GM21367 (cell line): ENCODE measurements around the gene NFATC4.
"Not testable (repeated sequence)": the region's sequence is repeated elsewhere in the genome, so short reads cannot be mapped to it uniquely, and the experiment has no call there.

ENCODE experiments used
- ATAC-seq: cut with Tn5 transposase; IDR thresholded peaks from one replicate; pipeline ENCODE4 v1.9.1; 2021; ENCODE audit not compliant: unreplicated experiment

NFATC4 gene

DNA sequence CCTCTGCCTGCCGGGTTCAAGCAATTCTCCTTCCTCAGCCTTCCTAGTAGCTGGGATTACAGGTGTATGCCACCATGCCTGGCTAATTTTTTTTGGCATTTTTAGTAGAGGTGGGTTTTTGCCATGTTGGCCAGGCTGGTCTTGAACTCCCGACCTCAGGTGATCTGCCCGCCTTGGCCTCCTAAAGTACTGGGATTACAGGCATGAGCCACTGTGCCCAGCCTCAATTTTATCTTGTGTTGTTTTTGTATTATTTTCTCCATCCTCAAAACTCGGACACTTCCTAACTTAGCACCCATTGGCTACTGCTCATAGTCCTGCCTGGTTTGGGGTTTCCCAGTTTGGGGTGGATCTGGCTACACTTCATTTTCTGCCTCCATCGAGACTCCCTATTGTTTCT lies 19.6 kb downstream of the NFATC4 start:
- not testable (repeated sequence) for ATAC-seq

DNA sequence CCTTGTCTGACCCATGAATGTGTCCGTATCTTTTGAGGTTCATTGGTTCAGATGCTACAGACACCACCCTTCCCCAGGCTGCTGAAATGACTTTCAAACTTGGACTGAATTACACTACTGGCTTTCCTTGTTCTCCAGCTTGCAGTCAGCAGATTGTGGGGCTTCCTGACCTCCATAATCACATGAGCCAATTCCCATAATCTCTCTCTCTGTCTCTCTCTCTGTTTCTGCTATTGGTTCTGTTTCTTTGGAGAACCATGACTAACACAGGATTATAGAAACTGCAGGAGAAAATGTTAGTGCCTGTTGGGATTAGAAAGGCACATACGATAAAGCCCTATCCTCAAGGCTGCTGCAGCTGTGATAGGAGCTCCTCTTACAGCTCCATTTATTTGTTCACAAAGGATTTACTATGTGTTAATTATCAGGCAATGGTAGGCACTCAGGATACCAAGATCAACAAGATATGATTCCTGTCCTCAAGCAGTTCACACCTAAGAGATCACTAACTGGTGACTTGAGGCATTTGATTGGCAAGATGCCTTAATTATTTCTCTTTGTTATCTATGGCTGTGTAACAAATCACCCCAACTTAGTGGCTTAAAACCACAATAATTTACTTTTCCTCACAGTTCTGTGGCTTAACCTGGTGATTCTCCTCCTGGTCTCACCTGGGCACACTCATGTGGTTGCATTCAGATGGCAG lies 20.6 kb downstream of the NFATC4 start:
- ATAC-seq = no peak

DNA sequence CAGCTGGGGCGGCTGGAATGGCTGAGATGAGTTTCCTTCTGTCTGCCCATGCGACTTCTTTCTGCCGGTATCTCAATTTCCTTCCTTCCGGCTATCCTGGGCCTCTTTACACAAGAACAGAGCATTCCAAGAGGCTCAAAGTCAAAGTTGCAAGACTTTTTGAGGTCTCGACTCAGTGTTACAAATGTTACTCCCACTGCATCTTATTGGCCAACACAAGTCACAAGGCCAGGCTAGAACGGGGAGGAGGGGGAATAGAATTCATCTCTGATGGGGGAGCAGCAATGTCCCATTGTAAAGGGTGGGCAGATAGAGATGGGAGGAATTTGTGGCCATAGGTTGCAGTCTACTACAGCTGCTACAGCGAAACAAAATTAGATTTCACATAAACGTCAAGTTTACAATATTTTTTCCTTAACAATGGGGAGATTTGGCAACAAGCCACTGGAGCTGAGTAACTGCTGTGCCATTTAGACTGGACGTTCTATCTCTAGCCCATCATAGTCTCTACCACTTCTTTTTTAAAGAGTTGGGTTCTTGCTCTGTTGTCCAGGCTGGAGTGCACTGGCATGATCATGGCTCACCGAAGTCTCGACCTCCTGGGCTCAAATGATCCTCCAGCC lies 21.4 kb downstream of the NFATC4 start:
- ATAC-seq = no peak

DNA sequence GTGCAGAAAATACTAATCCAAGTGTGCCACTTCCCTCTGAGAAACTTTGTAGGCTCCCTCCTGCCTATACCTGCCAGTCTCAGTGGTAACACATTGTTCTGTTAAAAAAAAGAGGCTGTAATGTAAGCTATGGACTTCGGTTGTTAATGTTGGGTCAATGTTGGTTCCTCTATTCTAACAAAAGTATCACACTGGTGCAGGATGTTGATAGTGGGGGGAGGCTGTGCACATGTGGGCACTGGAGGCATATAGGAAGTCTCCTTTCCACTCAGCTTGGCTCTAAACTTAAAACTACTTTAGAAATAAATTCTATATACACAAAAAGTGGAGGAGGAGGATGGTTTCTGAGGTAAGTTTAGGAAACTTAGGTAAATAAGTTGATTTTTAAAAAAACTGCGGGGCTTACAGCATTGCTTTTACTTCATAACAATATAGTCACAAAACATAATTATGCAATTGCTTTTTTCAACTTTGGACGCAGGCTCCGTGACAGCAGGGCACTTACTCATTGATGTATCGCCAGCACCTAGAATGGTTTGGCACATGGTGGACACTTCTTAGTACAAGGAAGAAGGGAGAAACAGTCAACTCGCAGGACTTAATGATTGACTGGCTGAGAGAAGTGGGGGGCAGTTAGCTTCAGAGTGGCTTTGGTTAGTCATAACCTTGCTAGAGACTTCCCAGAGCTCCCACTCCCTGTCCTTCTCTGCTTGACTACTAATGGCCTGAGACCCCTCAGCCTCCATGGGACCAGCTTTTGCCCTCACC lies 22.9 kb downstream of the NFATC4 start:
- no peak for ATAC-seq

DNA sequence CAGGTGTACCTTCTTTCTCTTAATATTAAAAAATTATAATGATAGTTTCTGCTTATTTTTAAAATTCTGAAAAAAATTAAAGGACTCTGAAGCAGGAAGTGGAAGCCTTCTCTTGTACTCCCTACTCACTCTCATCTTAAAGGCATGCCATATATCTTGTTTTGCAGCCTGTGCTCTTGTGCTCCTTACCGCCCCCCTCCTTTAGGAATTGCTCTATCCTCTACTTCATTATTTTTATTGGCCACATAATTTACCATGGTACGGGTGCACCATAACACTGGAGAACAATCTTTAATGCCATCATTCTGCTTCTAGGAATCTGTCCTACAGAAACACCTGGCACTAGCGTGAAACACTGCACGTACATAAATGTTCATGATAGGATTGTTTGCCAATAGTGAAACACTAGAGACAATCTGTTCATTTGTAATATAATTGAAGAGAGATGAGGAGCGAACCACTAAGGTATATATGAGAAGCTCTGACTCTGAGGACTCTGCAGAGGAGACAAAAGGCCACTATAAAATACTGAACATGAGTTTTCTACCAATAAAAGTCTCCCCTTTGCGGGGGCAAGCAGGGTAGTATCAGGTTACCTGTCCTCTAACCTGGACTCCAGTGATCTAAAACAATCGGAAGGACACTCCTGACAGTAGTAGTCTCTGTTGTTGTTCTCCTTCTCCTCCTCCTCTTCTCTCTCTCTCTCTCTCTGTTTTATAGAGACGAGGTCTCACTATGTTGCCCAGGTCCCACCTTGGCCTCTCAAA lies 24.5 kb downstream of the NFATC4 start:
- no peak for ATAC-seq

DNA sequence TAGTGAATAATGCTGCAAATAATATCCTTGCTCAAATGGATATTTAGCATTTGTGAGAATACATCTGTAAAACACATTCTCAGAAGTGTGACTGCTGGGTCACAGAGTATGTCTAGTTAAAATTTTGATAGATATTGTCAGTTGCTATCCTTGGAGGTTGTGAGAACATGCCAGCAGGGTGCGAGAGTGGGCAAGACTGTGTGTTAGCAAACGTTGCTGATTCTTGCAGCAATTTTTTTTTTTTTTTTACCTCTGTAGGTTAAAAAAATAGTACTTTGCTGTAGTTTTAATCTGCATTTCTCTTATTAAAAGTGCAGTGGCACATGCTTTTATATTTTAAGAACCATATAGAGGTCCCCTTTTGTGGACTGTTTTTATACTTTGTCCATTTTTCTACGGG lies 26.3 kb downstream of the NFATC4 start:
- ATAC-seq = no peak

DNA sequence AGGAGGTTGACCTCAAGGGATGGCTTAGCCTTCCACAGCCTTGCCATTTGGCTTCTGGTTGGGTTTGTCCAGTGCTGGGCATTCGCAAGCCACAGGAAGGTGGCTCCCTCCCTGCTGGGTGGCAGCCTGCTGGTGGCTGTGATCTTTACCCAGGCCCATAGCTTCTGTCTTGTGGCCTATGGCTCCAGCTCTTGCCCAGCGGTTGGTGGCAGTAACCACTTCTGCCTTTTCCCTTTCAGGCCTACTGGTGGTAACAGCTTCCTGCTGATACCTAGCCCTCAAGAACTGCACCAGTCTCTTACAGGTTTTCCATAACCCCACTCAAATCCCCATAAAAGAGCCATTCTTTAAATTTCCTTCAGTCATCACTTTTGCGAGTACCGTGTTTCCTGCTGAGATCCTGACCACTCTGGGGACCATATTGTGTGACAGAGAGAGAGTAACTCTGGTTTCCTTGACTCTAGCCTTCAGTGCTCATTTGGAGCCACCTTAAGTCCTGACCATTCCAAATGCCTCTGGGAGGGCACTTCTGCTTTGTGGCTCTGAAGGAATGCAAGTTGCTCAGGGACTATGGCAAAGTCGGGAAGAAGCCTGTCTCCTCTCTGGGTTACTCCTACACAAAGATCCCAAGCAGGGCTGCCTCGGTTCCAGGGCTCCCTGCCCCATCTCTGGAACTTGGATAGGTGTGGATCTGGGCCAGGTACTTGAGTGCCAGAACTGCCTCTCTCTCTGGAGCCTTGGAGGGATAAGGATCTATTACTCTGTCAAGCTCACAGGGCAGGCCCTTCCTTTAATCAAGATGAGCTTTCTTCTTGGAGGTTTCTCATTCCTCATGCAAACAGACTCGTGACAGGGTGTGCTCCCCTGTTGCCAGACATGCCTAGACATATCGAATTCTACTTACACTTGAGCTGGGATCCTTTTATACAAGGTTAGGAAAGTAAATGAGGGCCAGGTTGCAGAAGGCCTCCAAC lies 27.9 kb downstream of the NFATC4 start:
- no peak for ATAC-seq

DNA sequence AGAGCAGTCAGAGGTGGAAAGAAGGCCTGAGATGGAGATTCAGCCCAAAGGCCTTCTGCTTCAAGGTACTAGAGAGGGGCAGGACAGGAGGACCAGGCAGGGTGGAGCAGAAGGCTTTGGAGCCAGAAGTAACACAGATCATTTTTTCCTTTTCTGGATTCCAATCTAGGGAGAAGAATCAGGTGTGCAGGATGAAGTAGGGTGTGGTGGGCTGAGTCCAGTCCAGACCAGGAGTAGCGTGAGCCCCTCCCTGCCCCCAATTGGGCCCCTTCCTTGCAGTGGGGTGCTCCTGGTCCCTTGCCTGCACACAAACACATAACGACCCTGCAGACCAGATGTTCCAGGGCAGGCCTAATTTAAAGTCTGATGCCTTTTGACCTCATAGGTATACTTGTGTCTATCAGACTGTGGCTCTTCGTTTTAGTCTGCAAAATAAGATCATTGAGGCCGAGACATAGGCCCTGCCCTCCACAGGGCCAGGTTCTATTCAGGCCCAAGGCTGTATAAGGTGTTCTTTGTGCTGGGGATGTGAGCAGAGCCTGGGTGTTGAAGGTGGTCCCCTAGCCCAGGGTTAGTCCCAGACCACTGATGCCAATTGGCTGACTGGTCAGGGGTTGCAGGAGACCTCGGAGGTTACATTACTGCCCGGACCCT lies 29.8 kb downstream of the NFATC4 start:
- no peak for ATAC-seq

DNA sequence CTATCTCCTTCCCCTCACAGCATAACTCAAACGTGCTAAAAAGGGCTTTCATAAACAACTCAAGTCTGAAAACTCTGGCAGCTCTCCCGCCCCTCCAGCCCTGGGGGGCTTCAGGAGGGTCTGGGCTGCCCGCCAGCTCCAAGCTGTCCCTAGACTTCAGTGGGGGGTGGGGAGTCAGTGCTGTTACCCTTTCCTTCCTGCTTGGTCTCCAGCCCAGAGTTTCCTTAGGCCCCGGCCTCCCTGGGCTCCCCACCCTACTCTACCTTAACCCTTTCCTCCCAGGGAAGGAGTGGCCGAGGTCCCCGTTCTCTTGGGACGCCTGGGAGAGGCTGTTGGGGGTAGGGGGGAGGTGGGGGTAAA lies 30.3 kb downstream of the NFATC4 start:
- ATAC-seq = no peak

DNA sequence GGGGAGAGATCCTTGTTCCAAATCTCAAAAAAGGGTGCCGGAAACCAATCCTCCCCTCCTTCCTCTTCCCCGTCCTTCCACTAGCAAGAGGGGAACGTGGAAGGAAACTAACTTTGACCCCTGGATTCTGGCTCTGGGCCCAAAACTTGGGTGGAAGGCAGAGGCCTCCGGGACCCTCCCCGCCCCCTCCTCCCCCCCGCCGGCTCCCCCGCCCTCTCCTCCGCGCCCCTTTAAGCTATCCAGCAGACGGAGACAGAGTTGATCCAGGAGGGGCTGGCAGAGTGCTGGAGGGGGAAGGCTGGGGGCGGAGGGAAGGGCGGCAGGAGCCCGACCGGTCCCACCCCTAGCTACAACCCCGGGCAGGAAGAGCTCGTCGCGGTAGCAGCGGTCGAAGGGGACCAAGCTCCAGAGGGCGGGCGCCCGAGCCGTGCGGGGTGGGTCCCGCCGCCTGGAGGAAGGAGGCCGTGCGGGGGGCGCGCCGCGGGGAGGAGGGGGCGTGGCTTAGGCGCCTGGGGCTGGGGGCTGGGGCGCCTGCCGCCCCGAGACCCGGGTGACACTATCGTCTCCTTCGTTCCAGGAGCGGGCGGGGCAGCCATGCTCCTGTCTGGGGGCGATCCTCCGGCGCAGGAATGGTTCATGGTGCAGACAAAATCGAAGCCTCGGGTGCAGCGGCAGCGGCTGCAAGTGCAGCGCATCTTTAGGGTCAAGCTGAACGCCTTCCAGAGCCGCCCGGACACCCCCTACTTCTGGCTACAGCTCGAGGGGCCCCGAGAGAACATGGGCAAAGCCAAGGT lies 30.9 kb downstream of the NFATC4 start, which contains the start of gene NYNRIN:
NYNRIN (plus strand) TSS at position 351 of the 794 bp plus-strand sequence; CDS start at position 595, 244 bp downstream.
- ATAC-seq = no peak

DNA sequence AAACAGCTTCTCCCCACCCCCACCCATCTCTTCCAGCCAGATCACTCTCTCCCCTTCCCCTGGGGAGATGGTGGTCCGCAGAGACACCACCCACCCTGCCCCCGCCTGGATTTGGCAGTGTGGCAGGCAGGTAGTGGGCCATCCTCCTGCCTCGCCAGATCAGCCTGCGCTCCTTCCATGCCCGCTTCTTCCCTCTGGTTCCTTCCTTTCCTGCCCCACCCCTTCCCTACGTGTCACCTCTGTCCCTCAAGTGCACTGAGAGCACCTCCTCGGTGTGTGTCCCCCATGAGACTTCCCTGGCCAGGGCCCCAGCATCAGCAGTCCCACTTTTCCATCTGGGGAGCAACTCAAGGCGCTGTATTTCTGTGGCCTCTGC lies 31.5 kb downstream of the NFATC4 start:
- ATAC-seq = no peak

DNA sequence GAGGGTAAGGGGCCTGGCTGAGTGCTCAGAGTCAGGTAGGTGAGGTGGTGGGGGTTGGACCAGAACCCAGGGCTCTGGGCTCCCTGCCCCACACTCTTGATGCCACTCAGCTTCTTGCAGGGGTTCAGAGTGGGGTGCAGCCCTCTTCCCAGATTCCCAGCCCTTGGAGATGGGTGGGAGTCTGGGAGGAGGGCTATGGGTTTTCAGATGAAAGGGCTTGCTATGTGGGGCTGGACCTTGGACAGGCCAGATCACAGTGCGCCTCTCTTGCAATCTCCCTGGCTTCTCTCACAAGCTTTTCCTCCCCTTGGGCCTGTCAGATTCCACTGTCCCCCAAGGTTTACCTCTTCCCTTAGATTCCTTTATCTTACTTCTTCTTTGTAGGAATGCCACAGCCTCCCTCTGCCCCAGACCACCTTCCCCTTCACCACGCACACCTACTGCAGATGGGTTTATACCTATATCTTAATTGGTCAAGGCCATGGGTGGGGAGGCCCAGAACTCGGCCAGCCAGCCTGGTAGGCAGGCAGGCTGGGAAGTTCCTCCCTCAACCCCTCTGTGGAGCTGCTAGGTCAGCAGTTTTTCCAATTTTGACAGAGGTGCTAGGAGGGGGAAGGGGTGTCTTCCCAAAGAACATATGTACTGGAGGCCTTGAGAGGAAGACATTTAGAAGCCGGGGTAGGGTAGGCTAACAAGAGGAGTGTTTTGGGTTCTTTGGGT lies 32.2 kb downstream of the NFATC4 start:
- no peak for ATAC-seq

DNA sequence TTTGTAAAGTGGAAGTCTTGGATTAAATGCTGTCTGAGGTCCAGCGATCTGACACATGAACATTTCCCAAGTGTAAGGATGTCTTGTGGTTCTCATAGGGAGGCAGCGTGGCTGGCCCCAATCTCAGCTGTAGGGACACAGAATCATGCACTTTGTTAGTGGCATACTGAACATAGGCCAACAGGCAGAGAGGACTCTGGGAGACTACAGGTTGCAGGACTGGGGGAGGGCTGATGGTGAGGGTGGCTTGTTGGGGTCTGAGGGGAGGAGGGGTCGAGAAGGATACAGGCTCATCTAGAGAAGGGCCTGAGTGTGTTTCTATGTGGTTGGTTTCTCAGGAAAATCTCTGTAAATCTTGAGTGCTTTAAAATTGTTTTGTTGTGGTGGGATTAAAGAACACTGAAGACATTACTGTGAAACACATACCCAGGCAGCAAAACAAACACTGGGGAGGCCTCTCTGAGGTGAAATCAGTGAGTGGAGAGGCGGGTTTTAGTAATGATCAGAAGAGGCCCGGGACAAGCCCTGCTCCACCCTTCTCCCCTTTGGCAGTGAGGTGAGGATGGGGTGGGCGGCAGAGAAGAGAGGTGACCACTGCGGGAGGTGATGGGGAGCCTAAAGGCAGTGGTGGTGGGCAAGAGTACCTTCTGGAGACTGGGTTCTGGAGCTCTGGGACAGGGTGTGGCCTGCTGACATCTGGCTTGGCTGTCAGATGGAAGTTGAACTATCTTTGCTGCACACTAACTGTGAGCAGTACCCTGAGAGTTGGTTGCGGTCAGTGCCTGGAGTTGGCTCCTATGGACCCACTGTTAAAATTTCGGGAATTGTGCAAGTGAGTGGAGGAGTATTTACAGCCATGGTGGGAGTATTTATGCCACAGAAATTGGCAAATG lies 34.1 kb downstream of the NFATC4 start:
- ATAC-seq = no peak

DNA sequence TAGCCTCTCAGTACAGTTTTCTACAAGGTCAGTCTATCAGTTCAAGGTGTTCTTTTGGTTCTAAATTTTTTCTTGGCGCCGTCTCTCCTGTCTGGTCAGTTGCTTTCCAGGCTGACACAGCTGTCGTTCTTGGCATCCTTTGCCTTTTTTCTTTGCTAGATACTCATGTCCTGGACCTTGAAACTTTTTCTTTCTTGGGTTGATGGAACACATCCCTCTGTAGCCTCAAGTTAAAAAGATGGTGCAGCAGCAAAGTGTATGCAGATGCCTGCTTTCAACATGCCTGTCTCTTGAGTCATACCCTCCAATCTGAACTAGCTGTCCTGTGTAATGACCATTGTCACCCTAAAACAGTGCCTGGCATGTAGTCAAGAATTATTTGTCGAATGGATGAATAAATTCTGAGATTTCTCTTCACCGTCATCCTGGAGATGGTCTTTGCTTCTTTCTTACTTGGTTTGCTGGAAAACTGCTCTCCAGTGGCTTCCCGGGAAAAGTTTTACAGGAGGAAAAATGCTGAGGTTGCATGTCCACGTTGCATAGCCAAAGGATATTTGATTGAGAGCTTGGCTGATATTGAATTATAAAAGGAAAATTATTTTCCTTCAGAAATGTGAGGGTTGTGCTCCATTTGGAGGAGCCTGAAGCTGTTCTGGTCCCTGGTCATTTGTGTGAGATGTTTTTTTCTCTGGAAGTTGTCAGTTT lies 35.5 kb downstream of the NFATC4 start:
- ATAC-seq = no peak

DNA sequence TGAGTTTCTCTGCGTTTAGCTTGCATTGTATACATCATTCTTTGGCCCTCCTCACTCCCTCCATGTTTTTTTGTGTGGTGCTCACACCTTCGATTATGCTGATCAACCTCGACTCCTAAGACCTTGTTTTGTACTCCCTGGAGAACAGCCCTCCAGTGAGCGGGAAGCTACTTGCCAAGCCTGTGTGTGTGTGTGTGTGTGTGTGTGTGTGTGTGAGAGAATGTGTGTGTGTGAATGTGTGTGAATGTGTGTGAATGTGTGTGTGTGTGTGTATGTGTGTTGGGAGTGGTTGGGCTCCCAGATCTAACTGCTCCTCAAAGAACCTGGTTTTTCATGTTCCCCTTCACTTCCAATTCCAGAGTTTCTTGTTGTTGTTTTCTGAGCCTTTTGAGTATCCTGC lies 36.8 kb downstream of the NFATC4 start:
- no peak for ATAC-seq

DNA sequence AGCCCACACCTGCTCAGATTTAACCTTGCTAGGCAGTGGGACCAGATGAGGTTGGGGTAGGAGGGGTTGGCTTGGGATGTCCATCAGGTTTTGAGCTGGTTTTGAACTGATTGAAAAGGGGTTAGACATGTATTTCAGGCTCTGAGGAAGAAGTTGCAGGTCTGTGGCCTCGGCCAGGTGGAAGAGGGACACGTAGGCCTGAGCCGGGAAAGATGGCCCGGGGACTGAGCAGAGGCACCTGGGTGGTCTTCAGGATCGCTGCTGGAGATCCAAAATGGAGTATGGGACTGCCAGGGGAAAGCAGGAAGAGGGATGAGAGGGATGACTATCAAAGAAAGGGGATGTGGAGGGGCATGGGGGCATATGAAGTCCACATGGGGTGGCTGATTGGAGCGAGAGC lies 38.4 kb downstream of the NFATC4 start:
- ATAC-seq = no peak
